Gastrocnemius medialis (tissue), 4 donors: ENCODE results near the gene HOMEZ. TPM values are rescaled to one million over a fixed set of nuclear protein-coding genes. Genes with fewer than 3 reads are reported as not detected.
"Not testable (repeated sequence)": the region's sequence is repeated elsewhere in the genome, so short reads cannot be mapped to it uniquely, and the experiment has no call there.

Experiments used
- ATAC-seq, 2 donors: fragments of 150-250 bp; one replicate each; pipeline ENCODE4 v1.9.1; 2016
- DNase-seq, 2 donors: peaks; one replicate each; pipeline ENCODE4 v3.0.0-alpha.2; 2019
- H3K27ac ChIP-seq, 4 donors: fragments of 200-600 bp; sonication (generic); 1 replicate in 1 of 4; 2 replicates in 3 of 4; pipeline ENCODE4 v1.5.1; 2016 to 2018; ENCODE audit warnings: mild to moderate bottlenecking in 2 of 4, moderate library complexity in 1 of 4
- H3K27me3 ChIP-seq, 3 donors: fragments of 200-600 bp; sonication (generic) in 2 of 3; 1 replicate in 1 of 3; 2 replicates in 2 of 3; pipeline versions ENCODE4 v1.5.1 to v1.6.0; 2016 to 2019; ENCODE audit warnings: mild to moderate bottlenecking in 1 of 3, moderate library complexity in 1 of 3
- H3K36me3 ChIP-seq, 2 donors: fragments of 200-600 bp; sonication (generic) in 1 of 2; one replicate each; pipeline ENCODE4 v1.5.1; 2017 to 2018
- H3K4me1 ChIP-seq, 2 donors: fragments of 200-600 bp; sonication (generic) in 1 of 2; one replicate each; pipeline ENCODE4 v1.5.1; 2016 to 2017; ENCODE audit warnings: mild to moderate bottlenecking in 2 of 2
- H3K4me3 ChIP-seq, 4 donors: fragments of 200-600 bp; sonication (generic) in 3 of 4; 1 replicate in 1 of 4; 2 replicates in 3 of 4; pipeline ENCODE4 v1.5.1; 2016 to 2019; ENCODE audit warnings: mild to moderate bottlenecking in 2 of 4
- H3K9me3 ChIP-seq, 3 donors: fragments of 200-600 bp; sonication (generic) in 2 of 3; 1 replicate in 1 of 3; 2 replicates in 2 of 3; pipeline ENCODE4 v1.5.1; 2016 to 2019
- POLR2A ChIP-seq, 2 donors: fragments of 450-650 bp; IDR thresholded peaks; one replicate each; pipeline ENCODE4 v1.6.1; 2017; ENCODE audit warnings: antibody characterized with exemption in 2 of 2, mild to moderate bottlenecking in 2 of 2, moderate library complexity in 2 of 2
- in situ Hi-C, 4 donors: fragments of 200-750 bp; cut with MboI; loops; one replicate each; pipeline versions ENCODE4 v1.15.0 to v1.8.0; 2017; ENCODE audit warnings: low sequenced_read_pairs in 4 of 4
- intact Hi-C: fragments of 100-400 bp; cut with DNase I; formaldehyde crosslinking; loops from one replicate; pipeline ENCODE4 v1.15.1; 2023; ENCODE audit warnings: low total_unique reads
- total RNA-seq, 4 donors: library from RNA; depleted of rRNA; stranded (reverse); fragments of >200 nt; gene quantifications; one replicate each; pipeline versions ENCODE4 v1.1.0 to v1.2.3, GENCODE V29; 2016
- TF ChIP-seq, protein P1 (sequence below), 5 experiments: fragments of 450-650 bp in 3 of 5; fragments of 200-600 bp in 2 of 5; sonication (generic) in 2 of 5; IDR thresholded peaks in 4 of 5; conservative IDR thresholded peaks in 1 of 5; 1 replicate in 4 of 5; 2 replicates in 1 of 5; pipeline ENCODE4 v1.5.1; 2016 to 2019; ENCODE audit warnings: antibody characterized with exemption in 5 of 5, mild to moderate bottlenecking in 3 of 5, moderate library complexity in 3 of 5

Gene HOMEZ
- total RNA-seq, 4 donors from 2014 or later: 7.8 to 10.0 (median 8.4) TPM

DNA sequence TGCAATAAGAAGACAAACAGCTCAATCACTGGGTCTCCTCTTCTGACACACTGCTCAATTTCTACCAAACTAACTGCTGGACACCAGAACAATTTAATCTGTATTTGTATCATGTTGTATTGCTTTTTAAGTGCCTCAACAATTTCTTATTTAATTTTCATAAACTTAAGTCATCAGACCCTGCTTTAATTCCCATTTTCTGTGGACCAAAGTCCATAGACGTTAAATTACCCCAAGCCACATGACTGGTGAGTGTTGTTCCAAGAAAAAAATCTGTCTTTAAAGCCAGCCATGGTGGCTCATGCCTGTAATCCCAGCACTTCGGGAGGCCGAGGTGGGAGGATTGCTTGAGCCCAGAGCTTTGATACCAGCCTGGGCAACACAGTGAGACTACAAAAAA, 8.7 kb downstream of the HOMEZ start:
- in situ Hi-C loops (loop anchor here (25.0 kb wide), 2 partner anchors 165 to 690 kb away; partner anchors contain the start of genes ABHD4 (in 2 of the 4), CEBPE (in 2 of the 4), CIROP (in 2 of the 4) and DAD1 (in 2 of the 4)), intact Hi-C loops (no loop called here)
- H3K27ac ChIP-seq: no peak overlapping the region
- TF ChIP-seq, protein P1, sequence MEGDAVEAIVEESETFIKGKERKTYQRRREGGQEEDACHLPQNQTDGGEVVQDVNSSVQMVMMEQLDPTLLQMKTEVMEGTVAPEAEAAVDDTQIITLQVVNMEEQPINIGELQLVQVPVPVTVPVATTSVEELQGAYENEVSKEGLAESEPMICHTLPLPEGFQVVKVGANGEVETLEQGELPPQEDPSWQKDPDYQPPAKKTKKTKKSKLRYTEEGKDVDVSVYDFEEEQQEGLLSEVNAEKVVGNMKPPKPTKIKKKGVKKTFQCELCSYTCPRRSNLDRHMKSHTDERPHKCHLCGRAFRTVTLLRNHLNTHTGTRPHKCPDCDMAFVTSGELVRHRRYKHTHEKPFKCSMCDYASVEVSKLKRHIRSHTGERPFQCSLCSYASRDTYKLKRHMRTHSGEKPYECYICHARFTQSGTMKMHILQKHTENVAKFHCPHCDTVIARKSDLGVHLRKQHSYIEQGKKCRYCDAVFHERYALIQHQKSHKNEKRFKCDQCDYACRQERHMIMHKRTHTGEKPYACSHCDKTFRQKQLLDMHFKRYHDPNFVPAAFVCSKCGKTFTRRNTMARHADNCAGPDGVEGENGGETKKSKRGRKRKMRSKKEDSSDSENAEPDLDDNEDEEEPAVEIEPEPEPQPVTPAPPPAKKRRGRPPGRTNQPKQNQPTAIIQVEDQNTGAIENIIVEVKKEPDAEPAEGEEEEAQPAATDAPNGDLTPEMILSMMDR (IDR thresholded peaks at IDR 0.05 in 4 of 5, conservative IDR thresholded peaks at IDR 0.05 in 1 of 5): no peak
- no peak for TF ChIP-seq POLR2A (IDR thresholded peaks at IDR 0.05)
- DNase-seq: no peak
- no peaks in the 10 kb centered on the region for H3K4me1 ChIP-seq
- no peaks in the 10 kb centered on the region for H3K9me3 ChIP-seq
- no peak for ATAC-seq
- H3K4me3 ChIP-seq: no peak overlapping the region
- no peaks in the 10 kb centered on the region for H3K36me3 ChIP-seq
- no peaks in the 10 kb centered on the region for H3K27me3 ChIP-seq

DNA sequence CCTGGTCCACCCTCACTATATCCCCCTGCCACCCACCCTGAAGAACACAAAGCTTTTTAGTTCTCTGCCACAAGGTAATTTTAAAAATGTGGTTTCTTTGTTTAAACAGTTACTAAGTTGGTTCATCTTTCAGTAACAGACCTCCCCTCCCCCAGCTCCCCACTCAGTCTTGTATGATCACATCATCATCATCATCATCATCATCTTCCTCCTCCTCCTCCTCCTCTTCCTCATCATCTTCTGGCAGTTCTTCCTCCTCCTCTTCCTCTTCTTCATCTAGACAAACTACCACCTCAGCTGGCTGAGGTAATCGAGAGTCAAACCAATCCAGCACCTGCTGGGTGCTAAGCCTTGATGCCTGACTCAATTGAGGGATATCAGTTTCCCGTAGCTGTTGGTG, 10.5 kb downstream of the HOMEZ start:
- H3K27me3 ChIP-seq: no peaks in the 10 kb centered on the region
- no peaks in the 10 kb centered on the region for H3K36me3 ChIP-seq
- ATAC-seq (no peak), DNase-seq (no peak)
- H3K9me3 ChIP-seq: no peaks in the 10 kb centered on the region
- H3K27ac ChIP-seq: no peak overlapping the region
- no peak overlapping the region for H3K4me3 ChIP-seq
- TF ChIP-seq, protein P1 (IDR thresholded peaks at IDR 0.05 in 4 of 5, conservative IDR thresholded peaks at IDR 0.05 in 1 of 5): no peak
- no peak for TF ChIP-seq POLR2A (IDR thresholded peaks at IDR 0.05)
- H3K4me1 ChIP-seq: no peaks in the 10 kb centered on the region
- intact Hi-C loops (no loop called here), in situ Hi-C loops (loop anchor here (25.0 kb wide), 2 partner anchors 163 to 688 kb away; partner anchors contain the start of genes ABHD4 (in 2 of the 4), CEBPE (in 2 of the 4), CIROP (in 2 of the 4) and DAD1 (in 2 of the 4))

DNA sequence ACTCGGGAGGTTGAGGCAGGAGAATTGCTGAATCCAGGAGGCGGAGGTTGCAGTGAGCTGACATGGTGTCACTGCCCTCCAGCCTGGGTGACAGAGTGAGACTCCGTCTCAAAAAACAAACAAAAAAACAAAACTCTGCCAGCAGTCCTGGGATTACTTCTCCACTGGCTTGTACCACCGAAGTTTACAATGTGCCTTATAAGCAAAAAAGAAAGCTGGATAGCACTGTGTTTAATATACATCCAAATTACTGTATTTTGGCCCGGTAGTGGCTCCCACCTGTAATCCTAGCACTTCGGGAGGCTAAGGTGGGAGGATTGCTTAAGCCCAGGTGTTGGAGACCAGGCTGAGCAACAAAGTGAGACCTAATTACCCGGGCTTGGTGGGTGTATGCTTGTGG, 16.7 kb downstream of the HOMEZ start:
- ATAC-seq (no peak), DNase-seq (no peak)
- in situ Hi-C loops: loop anchor here in 2 of 4 donors (10.0 kb wide), 2 partner anchors 106 to 116 kb away; partner anchors contain the start of genes CMTM5 (in 1 of the 2) and IL25 (in 1 of the 2)
- H3K27me3 ChIP-seq: no peaks in the 10 kb centered on the region
- no peak overlapping the region for H3K4me3 ChIP-seq
- H3K36me3 ChIP-seq: no peaks in the 10 kb centered on the region
- H3K27ac ChIP-seq: no peak overlapping the region
- no peaks in the 10 kb centered on the region for H3K4me1 ChIP-seq
- no peaks in the 10 kb centered on the region for H3K9me3 ChIP-seq
- TF ChIP-seq, protein P1 (IDR thresholded peaks at IDR 0.05 in 4 of 5, conservative IDR thresholded peaks at IDR 0.05 in 1 of 5): no peak
- TF ChIP-seq POLR2A (IDR thresholded peaks at IDR 0.05): no peak
- intact Hi-C loops: loop anchor here (5.0 kb wide), 2 partner anchors 58 to 108 kb away; partner anchors contain the start of gene CMTM5

DNA sequence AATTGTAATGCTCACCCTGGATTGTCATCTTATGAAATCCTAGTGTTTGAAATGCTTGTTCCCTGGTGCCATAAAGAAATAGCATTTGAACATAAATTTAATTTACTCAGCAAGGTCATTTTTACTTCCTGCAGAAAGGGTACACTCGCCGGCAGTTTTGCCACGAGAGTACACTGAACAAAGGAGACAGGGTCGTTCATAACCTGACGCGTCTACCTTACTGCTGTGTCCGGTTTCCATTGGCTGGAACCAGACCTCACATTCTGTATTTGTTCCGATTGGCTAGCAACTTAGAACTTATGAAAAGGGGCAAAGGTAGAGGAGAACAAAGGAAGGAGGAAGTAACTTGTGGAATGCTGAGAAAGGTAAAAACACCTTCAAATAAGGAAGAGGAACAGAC, 25.1 kb downstream of the HOMEZ start:
- H3K4me1 ChIP-seq, ATAC-seq, H3K36me3 ChIP-seq, DNase-seq, H3K4me3 ChIP-seq, H3K27ac ChIP-seq, intact Hi-C loops, H3K27me3 ChIP-seq, H3K9me3 ChIP-seq: not testable (repeated sequence)
- in situ Hi-C loops: loop anchor here in 2 of 4 donors (10.0 kb wide), 2 partner anchors 114 to 124 kb away; partner anchors contain the start of genes CMTM5 (in 1 of the 2) and IL25 (in 1 of the 2)

DNA sequence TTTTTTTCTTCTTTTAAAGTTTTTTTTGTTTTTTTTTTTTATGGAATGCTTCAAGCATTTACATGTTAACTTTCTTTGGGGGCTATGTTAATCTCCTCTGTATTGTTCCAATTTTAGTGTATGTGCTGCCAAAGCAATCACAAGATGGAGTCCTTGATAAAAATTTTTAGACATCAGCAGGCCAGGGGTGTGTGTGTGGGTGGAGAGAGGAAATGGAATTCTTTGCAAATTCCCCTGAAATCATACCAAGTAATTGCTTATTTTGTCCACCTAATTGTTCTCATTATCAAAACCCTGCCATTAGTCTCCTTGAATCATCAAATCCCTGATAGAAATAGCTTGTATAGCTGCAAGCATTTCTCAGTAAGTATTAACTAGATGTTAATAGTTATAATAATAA, 26.5 kb downstream of the HOMEZ start:
- DNase-seq: no peak
- in situ Hi-C loops: no loop called here
- intact Hi-C loops: no loop called here
- TF ChIP-seq, protein P1 (IDR thresholded peaks at IDR 0.05 in 4 of 5, conservative IDR thresholded peaks at IDR 0.05 in 1 of 5): no peak
- no peak for TF ChIP-seq POLR2A (IDR thresholded peaks at IDR 0.05)
- Histone ChIP-seq H3K4me1 (no peaks in the 10 kb centered on the region), H3K9me3 (no peaks in the 10 kb centered on the region), H3K27ac (no peak overlapping the region), H3K4me3 (no peak overlapping the region), H3K36me3 (no peaks in the 10 kb centered on the region), H3K27me3 (peaks cover 3 to 5% (median 5%) of the 10 kb centered on the region in 3 donors)
- no peak for ATAC-seq
